HCT116 (cell line): ENCODE measurements around the gene PRKAA2. TPM values are rescaled to one million over a fixed set of nuclear protein-coding genes. Genes with fewer than 3 reads are reported as not detected.

ENCODE experiments used
- ATAC-seq: fragments of 200-7000 bp; cut with Tn5 transposase; 2 replicates; pipeline ENCODE4 v1.9.1; 2020; ENCODE audit warnings: mild to moderate bottlenecking, moderate library complexity
- BruUV-seq: library from RNA; stranded (reverse); fragments of 400-500 nt; replicated peaks from 2 replicates; lab custom pipeline; 2021; lab: Mats Ljungman, UMichigan
- CTCF ChIA-PET: fragments of 300-600 bp; sonication (Branson Sonifier 250); formaldehyde crosslinking; loops from one replicate; lab custom pipeline; 2021; ENCODE audit warnings: antibody characterized with exemption; lab: Charles Lee
- POLR2A ChIA-PET: fragments of 300-600, 350-600 bp; sonication (Branson Sonifier 250); formaldehyde crosslinking; loops from one replicate; lab custom pipeline; 2021; ENCODE audit warnings: antibody characterized with exemption; lab: Charles Lee
- RAD21 ChIA-PET, 2 experiments: fragments of 300-600 bp; sonication (Branson Sonifier 250); formaldehyde crosslinking; loops; one replicate each; lab custom pipeline; 2023; ENCODE audit warnings: low total read pairs in 2 of 2; ENCODE audit not compliant: uncharacterized antibody in 2 of 2, unreplicated experiment in 2 of 2, low non-redundant PET in 1 of 2; lab: Charles Lee
- DNase-seq: peaks from one replicate; pipeline ENCODE4 v3.0.0-alpha.2; 2010; ENCODE audit warnings: low read depth, low spot score
- H2AFZ ChIP-seq: fragments of 200-600 bp; shearing (Covaris generic), sonication (generic); 2 replicates; pipeline ENCODE4 v1.6.1; 2017; ENCODE audit warnings: low read depth, mixed run types, mixed read lengths, antibody characterized with exemption, low read length; ENCODE audit not compliant: poor library complexity, severe bottlenecking
- H3K27ac ChIP-seq: 2 replicates; pipeline ENCODE4 v1.5.1; 2012; ENCODE audit warnings: low read depth, low read length
- H3K27me3 ChIP-seq: fragments of 200-600 bp; sonication (generic); 2 replicates; pipeline ENCODE4 v1.6.1; 2016; ENCODE audit warnings: mixed run types, low read length, mixed read lengths; ENCODE audit not compliant: insufficient read depth
- H3K36me3 ChIP-seq, 2 experiments: fragments of 200-500 bp in 1 of 2; fragments of 200-600 bp in 1 of 2; sonication (Bioruptor generic) in 1 of 2; sonication (generic) in 1 of 2; 2 replicates each; pipeline versions ENCODE4 v1.5.1 to v1.6.1; 2014 to 2016; ENCODE audit warnings: low read length in 2 of 2, inconsistent platforms in 1 of 2, mixed read lengths in 1 of 2, mixed run types in 1 of 2; ENCODE audit not compliant: insufficient read depth in 2 of 2, control insufficient read depth in 1 of 2
- H3K4me1 ChIP-seq, 2 experiments: fragments of 200-600 bp in 1 of 2; sonication (generic) in 1 of 2; 2 replicates each; pipeline versions ENCODE4 v1.5.1 to v1.6.1; 2012 to 2017; ENCODE audit warnings: low read length in 2 of 2, inconsistent platforms in 1 of 2, mild to moderate bottlenecking in 1 of 2, mixed read lengths in 1 of 2, mixed run types in 1 of 2, moderate library complexity in 1 of 2; ENCODE audit not compliant: insufficient read depth in 2 of 2, control insufficient read depth in 1 of 2
- H3K4me2 ChIP-seq: fragments of 200-600 bp; sonication (generic); 2 replicates; pipeline ENCODE4 v1.6.1; 2017; ENCODE audit warnings: mixed run types, low read length, mixed read lengths
- H3K4me3 ChIP-seq, 2 experiments: fragments of 200-600 bp in 1 of 2; sonication (generic) in 1 of 2; replicated peaks in 1 of 2; 2 replicates each; pipeline ENCODE4 v1.5.1; 2011 to 2016; ENCODE audit warnings: low read length in 2 of 2, control low read depth in 1 of 2, low read depth in 1 of 2, mild to moderate bottlenecking in 1 of 2, mixed read lengths in 1 of 2, mixed run types in 1 of 2
- H3K79me2 ChIP-seq: fragments of 200-600 bp; sonication (generic); 2 replicates; pipeline ENCODE4 v1.6.1; 2017; ENCODE audit warnings: mild to moderate bottlenecking, mixed run types, low read length, moderate library complexity, mixed read lengths; ENCODE audit not compliant: insufficient read depth
- H3K9ac ChIP-seq: fragments of 200-600 bp; sonication (generic); 2 replicates; pipeline ENCODE4 v1.6.1; 2016; ENCODE audit warnings: low read length, mixed read lengths
- H3K9me2 ChIP-seq: fragments of 200-600 bp; sonication (generic), shearing (Covaris generic); 2 replicates; pipeline ENCODE4 v1.6.1; 2017; ENCODE audit warnings: mixed run types, mild to moderate bottlenecking, moderate library complexity; ENCODE audit not compliant: insufficient read depth
- H3K9me3 ChIP-seq, 2 experiments: fragments of 200-500 bp in 1 of 2; fragments of 200-600 bp in 1 of 2; sonication (Bioruptor generic) in 1 of 2; sonication (generic) in 1 of 2; 2 replicates each; pipeline ENCODE4 v1.6.1; 2014 to 2017; ENCODE audit warnings: low read length in 2 of 2, mixed read lengths in 2 of 2, inconsistent platforms in 1 of 2, low read depth in 1 of 2, mild to moderate bottlenecking in 1 of 2, mixed run types in 1 of 2, moderate library complexity in 1 of 2; ENCODE audit not compliant: control insufficient read depth in 1 of 2, insufficient read depth in 1 of 2
- H4K20me1 ChIP-seq: fragments of 200-600 bp; sonication (generic), shearing (Covaris generic); 2 replicates; pipeline ENCODE4 v1.6.1; 2017; ENCODE audit warnings: mixed run types, mild to moderate bottlenecking, moderate library complexity; ENCODE audit not compliant: insufficient read depth
- CEBPB ChIP-seq: IDR thresholded peaks from 2 replicates; pipeline ENCODE4 v1.6.1; 2012; ENCODE audit warnings: low read depth
- CTCF ChIP-seq, 3 experiments: fragments of 200-600 bp in 1 of 3; sonication (generic) in 1 of 3; IDR thresholded peaks in 2 of 3; conservative IDR thresholded peaks in 1 of 3; 2 replicates each; pipeline ENCODE4 v1.5.1; 2012 to 2017; ENCODE audit warnings: low read depth in 2 of 3, low read length in 2 of 3, antibody characterized with exemption in 1 of 3, borderline replicate concordance in 1 of 3, control low read depth in 1 of 3, mild to moderate bottlenecking in 1 of 3, mixed read lengths in 1 of 3, mixed run types in 1 of 3, moderate library complexity in 1 of 3; ENCODE audit not compliant: insufficient read depth in 1 of 3
- POLR2A ChIP-seq: IDR thresholded peaks from 2 replicates; pipeline ENCODE4 v1.7.0; 2011; ENCODE audit warnings: borderline replicate concordance; ENCODE audit not compliant: insufficient read depth, insufficient read length; ENCODE audit errors: extremely low read depth
- POLR2AphosphoS5 ChIP-seq: IDR thresholded peaks from 2 replicates; pipeline ENCODE4 v1.6.1; 2011; ENCODE audit warnings: mild to moderate bottlenecking, low read depth, low read length, moderate library complexity
- REST ChIP-seq: IDR thresholded peaks from 2 replicates; pipeline ENCODE4 v1.6.1; 2012; ENCODE audit warnings: low read depth
- SP1 ChIP-seq: IDR thresholded peaks from 2 replicates; pipeline ENCODE4 v1.6.1; 2012; ENCODE audit warnings: low read depth
- intact Hi-C: fragments of 100-400 bp; cut with micrococcal nuclease; formaldehyde crosslinking; loops from 2 replicates; pipeline ENCODE4 v1.10.0; 2022
- total RNA-seq: library from RNA; stranded (reverse); gene quantifications from one replicate; pipeline ENCODE4 v1.2.1, GENCODE V29; 2021; ENCODE audit not compliant: unreplicated experiment

Gene PRKAA2
- total RNA-seq, 1 experiment from 2014 or later: 1.6 TPM

GRCh38 chr1:56646611-56647010 lies 1.5 kb downstream of the PRKAA2 start:
- H3K36me3 ChIP-seq: no peaks in the 10 kb centered on the region
- H3K9ac ChIP-seq: no peak overlapping the region
- DNase-seq (no peak), ATAC-seq (no peak)
- RAD21 ChIA-PET: no interaction called here
- peaks cover 30% of the 10 kb centered on the region for H3K27me3 ChIP-seq
- H3K9me2 ChIP-seq: no peaks in the 10 kb centered on the region
- intact Hi-C loops: no loop called here
- H2AFZ ChIP-seq: no peak overlapping the region
- peaks cover 0 to 17% of the 10 kb centered on the region in 2 experiments; a peak in 2 of 4 replicates for H3K4me1 ChIP-seq
- CTCF ChIA-PET: no interaction called here
- TF ChIP-seq REST (no peak), POLR2A (no peak), POLR2AphosphoS5 (no peak), SP1 (no peak), CEBPB (no peak), CTCF (IDR thresholded peaks at IDR 0.05 in 2 of 3, conservative IDR thresholded peaks at IDR 0.05 in 1 of 3; ENCODE audit: borderline replicate concordance in 1 of 3, insufficient read depth in 1 of 3, low read depth in 2 of 3, low read length in 2 of 3) (no peak)
- H3K79me2 ChIP-seq: no peaks in the 10 kb centered on the region
- no peak overlapping the region for H3K27ac ChIP-seq
- TSS peak; percentile 53 for BruUV-seq
- POLR2A ChIA-PET: no interaction called here
- H3K4me3 ChIP-seq: no peak overlapping the region
- H4K20me1 ChIP-seq: no peaks in the 10 kb centered on the region
- peak overlapping the region; percentile 74; the same call in 1 of the 2 replicates for H3K4me2 ChIP-seq
- H3K9me3 ChIP-seq: no peaks in the 10 kb centered on the region
